ENCODE results near the gene GALNT17.

DNA sequence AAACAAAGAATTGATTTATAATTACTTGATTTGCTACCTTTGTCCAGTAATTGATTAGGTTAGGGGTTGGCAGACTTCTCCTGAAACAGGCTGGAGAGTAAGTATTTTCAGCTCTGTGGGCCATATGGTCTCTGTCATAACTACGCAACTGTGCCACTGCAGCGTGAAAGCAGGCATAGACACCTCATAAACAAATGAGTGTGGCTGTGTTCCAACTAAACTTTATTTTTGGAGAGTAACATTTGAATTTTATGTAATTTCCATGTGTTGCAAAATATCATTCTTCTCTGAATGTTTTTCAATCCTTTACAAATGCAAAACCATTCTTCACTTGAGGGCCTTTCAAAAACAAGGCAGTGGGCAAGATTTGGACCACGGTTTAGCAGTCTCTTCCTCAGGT is 76.9 kb downstream of the GALNT17 start:
- TF ChIP-seq ZNF670 (tag by site-specific recombination; IDR thresholded peaks at IDR 0.05; ENCODE audit: low read depth), result no peak
- TF ChIP-seq SETDB1 (IDR thresholded peaks at IDR 0.05; ENCODE audit: insufficient read length, low read length), result no peak
- TF ChIP-seq TRIM28 (IDR thresholded peaks at IDR 0.05; ENCODE audit: borderline replicate concordance, low read length), result no peak
- TF ChIP-seq, protein P1, sequence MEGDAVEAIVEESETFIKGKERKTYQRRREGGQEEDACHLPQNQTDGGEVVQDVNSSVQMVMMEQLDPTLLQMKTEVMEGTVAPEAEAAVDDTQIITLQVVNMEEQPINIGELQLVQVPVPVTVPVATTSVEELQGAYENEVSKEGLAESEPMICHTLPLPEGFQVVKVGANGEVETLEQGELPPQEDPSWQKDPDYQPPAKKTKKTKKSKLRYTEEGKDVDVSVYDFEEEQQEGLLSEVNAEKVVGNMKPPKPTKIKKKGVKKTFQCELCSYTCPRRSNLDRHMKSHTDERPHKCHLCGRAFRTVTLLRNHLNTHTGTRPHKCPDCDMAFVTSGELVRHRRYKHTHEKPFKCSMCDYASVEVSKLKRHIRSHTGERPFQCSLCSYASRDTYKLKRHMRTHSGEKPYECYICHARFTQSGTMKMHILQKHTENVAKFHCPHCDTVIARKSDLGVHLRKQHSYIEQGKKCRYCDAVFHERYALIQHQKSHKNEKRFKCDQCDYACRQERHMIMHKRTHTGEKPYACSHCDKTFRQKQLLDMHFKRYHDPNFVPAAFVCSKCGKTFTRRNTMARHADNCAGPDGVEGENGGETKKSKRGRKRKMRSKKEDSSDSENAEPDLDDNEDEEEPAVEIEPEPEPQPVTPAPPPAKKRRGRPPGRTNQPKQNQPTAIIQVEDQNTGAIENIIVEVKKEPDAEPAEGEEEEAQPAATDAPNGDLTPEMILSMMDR (tag by site-specific recombination; IDR thresholded peaks at IDR 0.05), result no peak
- no peak for TF ChIP-seq YY1 (tag by site-specific recombination; IDR thresholded peaks at IDR 0.05)
- TF ChIP-seq ZNF10 (tag by site-specific recombination; IDR thresholded peaks at IDR 0.05), result no peak
- TF ChIP-seq, protein P2, sequence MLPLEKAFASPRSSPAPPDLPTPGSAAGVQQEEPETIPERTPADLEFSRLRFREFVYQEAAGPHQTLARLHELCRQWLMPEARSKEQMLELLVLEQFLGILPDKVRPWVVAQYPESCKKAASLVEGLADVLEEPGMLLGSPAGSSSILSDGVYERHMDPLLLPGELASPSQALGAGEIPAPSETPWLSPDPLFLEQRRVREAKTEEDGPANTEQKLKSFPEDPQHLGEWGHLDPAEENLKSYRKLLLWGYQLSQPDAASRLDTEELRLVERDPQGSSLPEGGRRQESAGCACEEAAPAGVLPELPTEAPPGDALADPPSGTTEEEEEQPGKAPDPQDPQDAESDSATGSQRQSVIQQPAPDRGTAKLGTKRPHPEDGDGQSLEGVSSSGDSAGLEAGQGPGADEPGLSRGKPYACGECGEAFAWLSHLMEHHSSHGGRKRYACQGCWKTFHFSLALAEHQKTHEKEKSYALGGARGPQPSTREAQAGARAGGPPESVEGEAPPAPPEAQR (tag by site-specific recombination; IDR thresholded peaks at IDR 0.05), result no peak
- no peak for TF ChIP-seq ZNF174 (tag by site-specific recombination; IDR thresholded peaks at IDR 0.05)
- no peak for TF ChIP-seq ZNF529 (tag by site-specific recombination; IDR thresholded peaks at IDR 0.05; ENCODE audit: insufficient replicate concordance)
- no peak for TF ChIP-seq YY2 (tag by site-specific recombination; IDR thresholded peaks at IDR 0.05)

Data from HEK293 (cell line).